NOMO-1 treated with DMSO at 0.1 percent for 48 hours (cell line): ENCODE data around the gene EARS2.
"Not testable (repeated sequence)": the region's sequence is repeated elsewhere in the genome, so short reads cannot be mapped to it uniquely, and the experiment has no call there.

Experiments used
- DNase-seq: peaks from one replicate; lab custom pipeline; 2025; ENCODE audit not compliant: unreplicated experiment; lab: John Stamatoyannopoulos, UW

EARS2 gene

GRCh38 chr16:23484510-23485256, 72.5 kb downstream of the EARS2 start:
- DNase-seq: no peak

DNA sequence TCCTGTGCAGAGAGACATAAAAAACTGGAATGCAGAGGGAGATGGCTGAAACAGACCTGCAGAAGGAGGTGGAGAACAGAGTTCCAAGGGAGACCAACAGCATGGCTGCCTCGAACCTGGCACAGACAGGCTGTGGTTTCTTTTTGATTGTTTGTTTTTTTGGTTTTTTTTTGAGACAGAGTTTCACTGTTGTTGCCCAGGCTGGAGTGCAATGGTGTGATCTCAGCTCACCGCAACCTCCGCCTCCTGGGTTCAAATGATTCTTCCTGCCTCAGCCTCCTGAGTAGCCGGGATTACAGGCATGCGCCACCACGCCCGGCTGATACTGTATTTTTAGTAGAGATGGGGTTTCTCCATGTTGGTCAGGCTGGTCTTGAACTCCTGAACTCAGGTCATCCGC, 73.7 kb downstream of the EARS2 start:
- not testable (repeated sequence) for DNase-seq

DNA sequence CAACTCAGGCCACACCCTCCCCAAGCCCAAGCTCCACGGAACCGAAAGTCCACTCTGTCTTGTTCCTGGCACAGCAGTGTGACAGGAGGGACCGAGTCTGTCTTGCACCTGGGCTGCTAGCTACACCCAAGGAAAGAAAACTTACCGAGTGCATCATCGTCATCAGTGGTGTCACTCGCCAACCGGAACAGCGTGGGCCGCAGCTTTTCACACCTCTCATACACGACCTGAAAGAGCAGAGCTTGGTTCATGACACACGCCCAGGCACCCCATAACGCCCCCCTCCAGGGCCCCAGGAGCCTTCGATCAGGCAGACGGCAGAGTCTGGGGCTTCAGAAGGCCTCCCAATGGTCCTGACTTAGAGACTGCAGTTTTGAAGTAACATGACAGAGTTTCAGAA, 74.4 kb downstream of the EARS2 start:
- DNase-seq: no peak

DNA sequence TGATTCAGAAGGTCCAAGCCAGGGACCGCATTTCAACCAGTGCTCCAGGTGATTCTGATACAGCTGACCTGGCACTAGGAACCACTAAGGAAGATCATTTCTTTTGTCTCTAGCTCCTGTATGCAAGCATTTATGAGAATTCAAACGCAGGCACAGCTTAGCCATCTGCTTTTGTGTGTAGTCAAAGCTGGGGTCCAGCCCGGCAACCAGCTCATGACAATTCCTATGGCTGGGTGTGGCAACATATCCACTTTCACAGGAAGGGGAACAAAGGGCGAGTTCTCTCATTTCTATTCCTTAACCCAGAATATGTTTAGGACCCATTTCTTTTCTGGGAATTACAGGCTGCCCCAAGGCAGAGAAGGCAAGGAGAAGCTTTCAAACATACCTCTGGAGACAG, 76.9 kb downstream of the EARS2 start:
- DNase-seq: no peak

GRCh38 chr16:23479138-23479537, 78.0 kb downstream of the EARS2 start:
- DNase-seq: no peak

GRCh38 chr16:23478566-23478965, 78.6 kb downstream of the EARS2 start:
- DNase-seq: no peak

DNA sequence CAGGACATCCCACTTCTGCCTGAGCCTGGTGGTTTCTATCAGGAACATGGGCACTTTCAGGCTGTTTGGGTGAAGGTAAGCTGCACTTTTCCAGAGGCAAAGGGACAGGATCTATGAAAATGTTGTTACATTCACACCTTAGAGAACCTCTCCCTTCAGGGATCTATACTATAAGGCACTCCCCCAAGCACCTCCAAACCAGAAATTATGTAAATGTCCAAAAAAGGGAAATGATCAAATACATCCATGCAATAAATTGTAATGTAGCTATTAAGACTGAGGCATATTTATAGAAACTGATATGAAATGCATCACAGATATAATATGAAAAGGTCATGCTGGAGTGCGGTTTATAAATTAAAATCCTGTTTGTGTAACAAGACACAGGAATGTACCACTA, 80.9 kb downstream of the EARS2 start:
- DNase-seq: no peak
